ENCODE results near the gene PDE11A.

PDE11A gene

DNA sequence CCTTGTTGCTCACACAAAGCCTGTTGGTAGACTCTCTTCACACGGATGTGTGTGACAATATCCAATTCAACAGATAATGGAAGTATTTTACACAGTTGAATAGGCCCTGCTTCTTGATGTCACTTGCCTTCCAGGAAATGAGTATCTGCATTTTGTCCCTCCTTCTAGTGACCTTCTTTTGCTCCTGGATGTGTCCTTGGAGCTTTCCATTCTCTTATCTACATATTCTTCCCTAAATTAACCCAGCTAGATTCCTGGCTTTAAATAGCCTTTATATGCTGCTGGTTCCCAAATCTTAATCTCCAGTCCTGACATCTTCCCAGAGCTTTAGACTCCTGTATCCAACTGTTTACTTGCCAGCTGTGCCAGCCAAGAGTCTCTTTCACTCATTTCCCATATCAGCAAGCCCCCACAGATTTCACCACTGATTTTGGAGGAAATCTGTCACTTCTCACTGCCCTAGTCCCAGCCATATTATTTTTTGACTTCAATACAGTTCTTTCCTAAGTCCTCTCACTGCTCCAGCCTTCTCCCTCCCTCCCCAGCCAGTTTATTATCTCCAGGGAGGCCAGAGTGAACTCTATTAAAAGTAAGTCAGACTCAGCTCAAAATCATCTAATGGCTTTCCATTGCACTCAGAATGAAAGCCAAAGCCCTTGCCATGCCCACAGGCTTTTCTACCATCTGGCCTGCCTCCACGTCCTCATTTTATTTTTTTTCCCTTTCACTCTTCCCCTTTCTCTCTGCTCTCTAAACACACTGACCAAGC, 170.0 kb downstream of the PDE11A start:
- Histone ChIP-seq H3K27ac (ENCODE audit: low read depth, low read length) (no peak overlapping the region), H3K36me3 (ENCODE audit: insufficient read depth, low read length) (no peaks in the 10 kb centered on the region), H3K79me2 (ENCODE audit: control insufficient read depth, insufficient read depth, low read length, unreplicated experiment) (no peaks in the 10 kb centered on the region), H3K27me3 (ENCODE audit: insufficient read depth, low read length) (no peaks in the 10 kb centered on the region), H3K4me3 (ENCODE audit: low read depth, low read length) (no peak overlapping the region), H2AFZ (ENCODE audit: low read length, unreplicated experiment) (no peak overlapping the region), H3K4me1 (ENCODE audit: control insufficient read depth, insufficient read depth, low read length, unreplicated experiment) (no peaks in the 10 kb centered on the region)

DNA sequence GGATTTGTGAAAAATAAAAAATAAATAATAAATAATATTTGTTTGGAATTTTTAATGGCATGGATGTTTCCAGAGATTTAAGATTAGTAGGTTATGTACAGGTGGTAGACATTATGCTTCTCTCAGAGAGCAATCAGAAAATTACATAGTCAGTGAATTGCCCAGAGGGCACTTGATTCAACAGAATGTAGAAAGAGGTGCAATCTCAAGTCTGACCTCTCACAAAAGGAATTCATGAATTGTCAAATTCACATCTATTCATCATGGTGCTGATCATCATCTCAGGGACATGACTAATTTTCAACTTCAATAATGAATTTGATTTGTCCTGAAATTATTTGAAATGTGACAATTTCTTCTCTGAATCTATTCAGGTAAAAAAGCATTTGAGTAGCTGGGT, 172.5 kb downstream of the PDE11A start:
- H2AFZ ChIP-seq (ENCODE audit: low read length, unreplicated experiment) = no peak overlapping the region
- no peak overlapping the region for H3K27ac ChIP-seq (ENCODE audit: low read depth, low read length)
- no peak overlapping the region for H3K4me3 ChIP-seq (ENCODE audit: low read depth, low read length)
- no peaks in the 10 kb centered on the region for H3K79me2 ChIP-seq (ENCODE audit: control insufficient read depth, insufficient read depth, low read length, unreplicated experiment)
- no peaks in the 10 kb centered on the region for H3K4me1 ChIP-seq (ENCODE audit: control insufficient read depth, insufficient read depth, low read length, unreplicated experiment)
- H3K27me3 ChIP-seq (ENCODE audit: insufficient read depth, low read length) = no peaks in the 10 kb centered on the region
- no peaks in the 10 kb centered on the region for H3K36me3 ChIP-seq (ENCODE audit: insufficient read depth, low read length)

GRCh38 chr2:177897278-177897677, 175.3 kb downstream of the PDE11A start:
- no peaks in the 10 kb centered on the region for H3K27me3 ChIP-seq (ENCODE audit: insufficient read depth, low read length)
- no peaks in the 10 kb centered on the region for H3K4me1 ChIP-seq (ENCODE audit: control insufficient read depth, insufficient read depth, low read length, unreplicated experiment)
- H3K27ac ChIP-seq (ENCODE audit: low read depth, low read length) = no peak overlapping the region
- H2AFZ ChIP-seq (ENCODE audit: low read length, unreplicated experiment) = no peak overlapping the region
- H3K4me3 ChIP-seq (ENCODE audit: low read depth, low read length) = no peak overlapping the region
- H3K36me3 ChIP-seq (ENCODE audit: insufficient read depth, low read length) = no peaks in the 10 kb centered on the region
- H3K79me2 ChIP-seq (ENCODE audit: control insufficient read depth, insufficient read depth, low read length, unreplicated experiment) = no peaks in the 10 kb centered on the region

- H3K4me1 ChIP-seq (ENCODE audit: control insufficient read depth, insufficient read depth, low read length, unreplicated experiment) = no peaks in the 10 kb centered on the region
- H3K27me3 ChIP-seq (ENCODE audit: insufficient read depth, low read length) = no peaks in the 10 kb centered on the region
- H3K79me2 ChIP-seq (ENCODE audit: control insufficient read depth, insufficient read depth, low read length, unreplicated experiment) = no peaks in the 10 kb centered on the region
- no peak overlapping the region for H2AFZ ChIP-seq (ENCODE audit: low read length, unreplicated experiment)
- no peaks in the 10 kb centered on the region for H3K36me3 ChIP-seq (ENCODE audit: insufficient read depth, low read length)
- no peak overlapping the region for H3K4me3 ChIP-seq (ENCODE audit: low read depth, low read length)
- H3K27ac ChIP-seq (ENCODE audit: low read depth, low read length) = no peak overlapping the region
Observed at GRCh38 chr2:177896587-177896986, 176.0 kb downstream of the PDE11A start.

DNA sequence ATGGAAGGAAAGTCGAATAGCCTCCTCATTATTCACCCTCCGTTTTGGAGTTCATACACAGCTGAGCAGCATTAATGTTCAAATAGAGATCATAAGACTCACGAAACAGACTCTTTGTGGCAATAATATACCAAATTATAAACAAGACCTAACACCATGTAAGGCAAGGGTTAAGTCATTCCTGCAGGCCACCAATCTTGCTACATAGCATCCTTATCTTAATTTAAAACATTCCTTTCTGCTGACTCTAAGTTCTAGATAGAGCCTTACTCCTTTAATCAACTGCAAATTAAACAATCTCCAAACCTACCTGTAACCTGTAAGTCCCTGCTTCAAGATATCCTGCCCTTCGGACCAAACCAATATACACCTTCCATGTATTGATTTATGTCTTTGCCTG, 178.0 kb downstream of the PDE11A start:
- Histone ChIP-seq H3K4me1 (ENCODE audit: control insufficient read depth, insufficient read depth, low read length, unreplicated experiment) (no peaks in the 10 kb centered on the region), H3K27me3 (ENCODE audit: insufficient read depth, low read length) (0 out of 2 replicates have a peak, but pooled peaks cover 8% of the 10 kb centered on the region), H3K4me3 (ENCODE audit: low read depth, low read length) (no peak overlapping the region), H3K27ac (ENCODE audit: low read depth, low read length) (no peak overlapping the region), H3K36me3 (ENCODE audit: insufficient read depth, low read length) (no peaks in the 10 kb centered on the region), H3K79me2 (ENCODE audit: control insufficient read depth, insufficient read depth, low read length, unreplicated experiment) (no peaks in the 10 kb centered on the region), H2AFZ (ENCODE audit: low read length, unreplicated experiment) (no peak overlapping the region)

DNA sequence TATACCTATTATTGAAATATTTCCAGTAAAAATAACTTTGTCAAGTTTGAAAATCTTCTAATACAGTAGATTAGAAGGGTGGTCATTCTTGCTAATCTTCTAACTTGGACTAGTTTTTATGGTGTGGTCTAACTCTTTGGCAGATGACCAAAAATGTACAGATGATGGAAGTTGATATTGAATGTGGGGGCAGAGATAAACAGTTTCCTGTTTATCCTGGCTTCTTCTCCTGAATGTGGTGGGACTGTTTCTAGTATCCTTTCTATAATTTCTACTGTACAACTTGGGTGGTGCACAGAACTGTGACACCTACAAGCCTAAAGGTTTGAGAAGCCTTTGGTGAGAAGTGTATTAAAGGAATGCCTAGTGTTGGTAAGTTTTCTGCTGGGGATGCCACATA, 178.7 kb downstream of the PDE11A start:
- Histone ChIP-seq H2AFZ (ENCODE audit: low read length, unreplicated experiment) (no peak overlapping the region), H3K79me2 (ENCODE audit: control insufficient read depth, insufficient read depth, low read length, unreplicated experiment) (no peaks in the 10 kb centered on the region), H3K4me3 (ENCODE audit: low read depth, low read length) (no peak overlapping the region), H3K36me3 (ENCODE audit: insufficient read depth, low read length) (no peaks in the 10 kb centered on the region), H3K4me1 (ENCODE audit: control insufficient read depth, insufficient read depth, low read length, unreplicated experiment) (no peaks in the 10 kb centered on the region), H3K27ac (ENCODE audit: low read depth, low read length) (no peak overlapping the region), H3K27me3 (ENCODE audit: insufficient read depth, low read length) (0 out of 2 replicates have a peak, but pooled peaks cover 12% of the 10 kb centered on the region)

DNA sequence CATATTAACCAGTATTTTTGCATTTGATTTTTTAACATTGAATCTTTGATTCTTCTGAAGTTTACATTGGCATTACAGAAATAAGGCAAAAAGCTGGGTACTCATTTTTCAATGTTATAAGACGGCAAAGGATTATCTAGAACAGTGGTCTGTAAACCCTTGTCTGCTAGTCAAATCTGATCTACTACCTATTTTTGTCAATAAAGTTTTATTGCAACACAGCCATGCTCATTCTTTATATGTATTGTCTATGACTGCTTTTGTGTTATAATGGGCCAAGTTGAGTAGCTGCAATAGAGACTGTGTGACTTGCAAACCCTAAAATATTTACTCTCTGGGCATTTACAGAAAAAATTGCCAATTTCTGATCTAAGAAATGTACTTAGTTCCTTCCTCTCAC, 181.0 kb downstream of the PDE11A start:
- Histone ChIP-seq H3K4me3 (ENCODE audit: low read depth, low read length) (no peak overlapping the region), H3K27ac (ENCODE audit: low read depth, low read length) (no peak overlapping the region), H3K36me3 (ENCODE audit: insufficient read depth, low read length) (no peaks in the 10 kb centered on the region), H3K27me3 (ENCODE audit: insufficient read depth, low read length) (peaks cover 28% of the 10 kb centered on the region; the same call in 1 of the 2 replicates), H3K4me1 (ENCODE audit: control insufficient read depth, insufficient read depth, low read length, unreplicated experiment) (no peaks in the 10 kb centered on the region), H2AFZ (ENCODE audit: low read length, unreplicated experiment) (no peak overlapping the region), H3K79me2 (ENCODE audit: control insufficient read depth, insufficient read depth, low read length, unreplicated experiment) (no peaks in the 10 kb centered on the region)

GRCh38 chr2:177889818-177890460, 182.6 kb downstream of the PDE11A start:
- Histone ChIP-seq H3K4me3 (ENCODE audit: low read depth, low read length) (no peak overlapping the region), H3K4me1 (ENCODE audit: control insufficient read depth, insufficient read depth, low read length, unreplicated experiment) (no peaks in the 10 kb centered on the region), H3K79me2 (ENCODE audit: control insufficient read depth, insufficient read depth, low read length, unreplicated experiment) (no peaks in the 10 kb centered on the region), H3K27me3 (ENCODE audit: insufficient read depth, low read length) (peaks cover 34% of the 10 kb centered on the region; the same call in 1 of the 2 replicates), H3K36me3 (ENCODE audit: insufficient read depth, low read length) (no peaks in the 10 kb centered on the region), H3K27ac (ENCODE audit: low read depth, low read length) (no peak overlapping the region), H2AFZ (ENCODE audit: low read length, unreplicated experiment) (no peak overlapping the region)

- Histone ChIP-seq H3K79me2 (ENCODE audit: control insufficient read depth, insufficient read depth, low read length, unreplicated experiment) (no peaks in the 10 kb centered on the region), H3K36me3 (ENCODE audit: insufficient read depth, low read length) (no peaks in the 10 kb centered on the region), H2AFZ (ENCODE audit: low read length, unreplicated experiment) (no peak overlapping the region), H3K27ac (ENCODE audit: low read depth, low read length) (no peak overlapping the region), H3K4me1 (ENCODE audit: control insufficient read depth, insufficient read depth, low read length, unreplicated experiment) (no peaks in the 10 kb centered on the region), H3K27me3 (ENCODE audit: insufficient read depth, low read length) (peaks cover 44% of the 10 kb centered on the region; the same call in 1 of the 2 replicates), H3K4me3 (ENCODE audit: low read depth, low read length) (no peak overlapping the region)
Observed at GRCh38 chr2:177888581-177888980, 184.0 kb downstream of the PDE11A start.

- Histone ChIP-seq H3K27me3 (ENCODE audit: insufficient read depth, low read length) (peaks cover 44% of the 10 kb centered on the region; the same call in 1 of the 2 replicates), H3K4me3 (ENCODE audit: low read depth, low read length) (no peak overlapping the region), H3K27ac (ENCODE audit: low read depth, low read length) (no peak overlapping the region), H3K79me2 (ENCODE audit: control insufficient read depth, insufficient read depth, low read length, unreplicated experiment) (no peaks in the 10 kb centered on the region), H3K4me1 (ENCODE audit: control insufficient read depth, insufficient read depth, low read length, unreplicated experiment) (no peaks in the 10 kb centered on the region), H2AFZ (ENCODE audit: low read length, unreplicated experiment) (no peak overlapping the region), H3K36me3 (ENCODE audit: insufficient read depth, low read length) (no peaks in the 10 kb centered on the region)
Observed at GRCh38 chr2:177887722-177888121, 184.9 kb downstream of the PDE11A start.

DNA sequence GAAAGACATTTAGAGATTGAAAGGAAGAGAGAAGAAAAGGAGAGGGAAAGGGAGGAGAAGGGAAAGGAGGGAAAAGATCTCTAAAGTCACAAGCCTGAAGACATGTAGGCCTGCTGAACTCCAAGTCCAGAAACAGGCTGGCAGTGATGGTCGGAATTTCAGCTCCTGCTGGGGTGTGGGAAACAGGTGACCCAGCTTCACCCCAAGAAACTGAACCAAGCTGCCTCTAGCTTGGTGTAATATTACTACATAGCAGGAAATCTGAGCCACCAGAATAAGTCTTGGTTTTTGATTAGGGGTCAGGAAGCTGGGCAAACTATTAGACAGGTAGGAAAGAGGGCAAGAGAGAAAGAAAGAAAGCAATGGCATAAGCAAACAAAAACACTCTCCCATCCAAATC, 185.8 kb downstream of the PDE11A start:
- Histone ChIP-seq H3K27me3 (ENCODE audit: insufficient read depth, low read length) (peaks cover 44% of the 10 kb centered on the region; the same call in 1 of the 2 replicates), H3K27ac (ENCODE audit: low read depth, low read length) (no peak overlapping the region), H3K4me1 (ENCODE audit: control insufficient read depth, insufficient read depth, low read length, unreplicated experiment) (no peaks in the 10 kb centered on the region), H3K79me2 (ENCODE audit: control insufficient read depth, insufficient read depth, low read length, unreplicated experiment) (no peaks in the 10 kb centered on the region), H3K4me3 (ENCODE audit: low read depth, low read length) (no peak overlapping the region), H2AFZ (ENCODE audit: low read length, unreplicated experiment) (no peak overlapping the region), H3K36me3 (ENCODE audit: insufficient read depth, low read length) (no peaks in the 10 kb centered on the region)

Measured in ACC112 (cell line).